Skeletal muscle tissue (tissue), 4 donors: ENCODE measurements around the gene AMY2B. TPM values are rescaled to one million over a fixed set of nuclear protein-coding genes. Genes with fewer than 3 reads are reported as not detected.
"Not testable (repeated sequence)": the region's sequence is repeated elsewhere in the genome, so short reads cannot be mapped to it uniquely, and the experiment has no call there.

Experiments
- H3K27ac ChIP-seq: one replicate; pipeline ENCODE4 v1.7.0; 2013; ENCODE audit warnings: mild to moderate bottlenecking, low read depth, low read length, inconsistent platforms
- H3K27me3 ChIP-seq, 3 donors: one replicate each; pipeline ENCODE4 v1.7.0; 2013; ENCODE audit warnings: low read length in 3 of 3; ENCODE audit not compliant: control insufficient read depth in 3 of 3, insufficient read depth in 3 of 3
- H3K36me3 ChIP-seq, 3 donors: one replicate each; pipeline ENCODE4 v1.7.0; 2013; ENCODE audit warnings: low read length in 3 of 3; ENCODE audit not compliant: control insufficient read depth in 3 of 3, insufficient read depth in 3 of 3
- H3K4me1 ChIP-seq, 3 donors: one replicate each; pipeline ENCODE4 v1.7.0; 2013; ENCODE audit warnings: low read length in 3 of 3, mild to moderate bottlenecking in 3 of 3; ENCODE audit not compliant: control insufficient read depth in 3 of 3, insufficient read depth in 3 of 3
- H3K4me3 ChIP-seq, 3 donors: one replicate each; pipeline ENCODE4 v1.7.0; 2013; ENCODE audit warnings: low read length in 3 of 3
- H3K9ac ChIP-seq, 3 donors: one replicate each; pipeline ENCODE4 v1.7.0; 2013; ENCODE audit warnings: low read length in 3 of 3, mild to moderate bottlenecking in 3 of 3, moderate library complexity in 2 of 3, low read depth in 1 of 3
- H3K9me3 ChIP-seq, 3 donors: one replicate each; pipeline ENCODE4 v1.7.0; 2013; ENCODE audit warnings: low read length in 3 of 3; ENCODE audit not compliant: control insufficient read depth in 3 of 3
- total RNA-seq: library from RNA; depleted of rRNA; stranded (reverse); fragments of >200 nt; gene quantifications from one replicate; pipeline ENCODE4 v1.2.3, GENCODE V29; 2014
- donor health status: Osteomylitis.

Gene AMY2B
- total RNA-seq, 1 donor from 2014 or later, result 78.8 TPM

DNA sequence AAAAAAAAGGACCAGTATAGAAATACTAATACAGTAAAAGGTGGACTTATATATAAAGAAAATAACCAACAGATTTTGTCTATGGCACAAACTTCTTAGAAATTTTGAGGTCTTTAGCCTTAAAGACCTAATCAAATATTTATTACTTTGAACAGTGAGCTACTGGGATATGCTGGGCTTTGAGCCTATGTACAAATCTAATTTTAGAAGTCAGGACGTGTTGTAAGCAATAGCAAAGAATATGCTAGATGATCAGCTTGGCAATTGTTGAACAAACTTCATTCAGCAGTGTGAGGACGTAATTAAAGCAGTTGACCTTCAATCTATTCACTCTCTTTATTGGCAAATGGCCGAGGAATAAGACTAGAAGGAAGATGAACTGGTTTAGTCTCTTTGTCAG, 31.4 kb downstream of the AMY2B start:
- H3K36me3 ChIP-seq, H3K4me1 ChIP-seq, H3K9ac ChIP-seq, H3K27me3 ChIP-seq, H3K27ac ChIP-seq, H3K4me3 ChIP-seq, H3K9me3 ChIP-seq: not testable (repeated sequence)

GRCh38 chr1:103616362-103616761, 45.0 kb downstream of the AMY2B start:
- Histone ChIP-seq H3K4me1 (no peaks in the 10 kb centered on the region), H3K36me3 (no peaks in the 10 kb centered on the region), H3K27ac (no peak overlapping the region), H3K9me3 (no peaks in the 10 kb centered on the region), H3K4me3 (no peak overlapping the region), H3K27me3 (no peaks in the 10 kb centered on the region), H3K9ac (no peak overlapping the region)

GRCh38 chr1:103616994-103617477, 45.6 kb downstream of the AMY2B start, which contains the start of gene AMY2A:
Gene AMY2A, plus strand, starts transcription at chr1:103617427. Its CDS starts 14 bp downstream, at chr1:103617441.
- not testable (repeated sequence) for H3K27me3 ChIP-seq, H3K9ac ChIP-seq, H3K36me3 ChIP-seq, H3K4me3 ChIP-seq, H3K4me1 ChIP-seq, H3K27ac ChIP-seq, H3K9me3 ChIP-seq

GRCh38 chr1:103627436-103627835, 56.0 kb downstream of the AMY2B start:
- H3K27ac ChIP-seq, H3K4me3 ChIP-seq, H3K36me3 ChIP-seq, H3K9ac ChIP-seq, H3K9me3 ChIP-seq, H3K27me3 ChIP-seq, H3K4me1 ChIP-seq: not testable (repeated sequence)

Other genes with a start within 250 kb of the AMY2B start
- gene RNPC3, start 45.9 kb upstream of the AMY2B start, total RNA-seq, result 9.4 TPM
- not detected for gene AMY2A, start 45.8 kb downstream of the AMY2B start, total RNA-seq
- not detected for gene AMY1A, start 84.2 kb downstream of the AMY2B start, total RNA-seq
- not detected for gene AMY1B, start 124.6 kb downstream of the AMY2B start, total RNA-seq
- gene AMY1C, start 178.3 kb downstream of the AMY2B start, total RNA-seq, result not detected